ENCODE measurements around the gene MRPL42.

MRPL42 gene

GRCh38 chr12:93467351-93468007 is at the start of gene MRPL42:
MRPL42 (plus strand) TSS chr12:93467514; CDS start chr12:93469286, 1,772 bp downstream.
- peak within 1 kb of the TSS; percentile 82 for H3K27ac ChIP-seq
- CTCF ChIA-PET, result interaction anchor here (0.7 to 1.0 kb wide), 4 partner anchors 11 to 635 kb away, joined by 4 to 7 read pairs (median 4); no protein-coding TSS in a partner anchor
- DNase-seq (ENCODE audit: low spot score), result peak; percentile 86
- POLR2A ChIA-PET (ENCODE audit: low non-redundant PET), result no interaction called here
- TF ChIP-seq, protein P1, sequence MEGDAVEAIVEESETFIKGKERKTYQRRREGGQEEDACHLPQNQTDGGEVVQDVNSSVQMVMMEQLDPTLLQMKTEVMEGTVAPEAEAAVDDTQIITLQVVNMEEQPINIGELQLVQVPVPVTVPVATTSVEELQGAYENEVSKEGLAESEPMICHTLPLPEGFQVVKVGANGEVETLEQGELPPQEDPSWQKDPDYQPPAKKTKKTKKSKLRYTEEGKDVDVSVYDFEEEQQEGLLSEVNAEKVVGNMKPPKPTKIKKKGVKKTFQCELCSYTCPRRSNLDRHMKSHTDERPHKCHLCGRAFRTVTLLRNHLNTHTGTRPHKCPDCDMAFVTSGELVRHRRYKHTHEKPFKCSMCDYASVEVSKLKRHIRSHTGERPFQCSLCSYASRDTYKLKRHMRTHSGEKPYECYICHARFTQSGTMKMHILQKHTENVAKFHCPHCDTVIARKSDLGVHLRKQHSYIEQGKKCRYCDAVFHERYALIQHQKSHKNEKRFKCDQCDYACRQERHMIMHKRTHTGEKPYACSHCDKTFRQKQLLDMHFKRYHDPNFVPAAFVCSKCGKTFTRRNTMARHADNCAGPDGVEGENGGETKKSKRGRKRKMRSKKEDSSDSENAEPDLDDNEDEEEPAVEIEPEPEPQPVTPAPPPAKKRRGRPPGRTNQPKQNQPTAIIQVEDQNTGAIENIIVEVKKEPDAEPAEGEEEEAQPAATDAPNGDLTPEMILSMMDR (conservative IDR thresholded peaks at IDR 0.05; ENCODE audit: low read depth), result peak; percentile 80

GRCh38 chr12:93417967-93418480 is 49.3 kb upstream of the MRPL42 start:
- H3K27ac ChIP-seq, result no peak overlapping the region
- no peak for DNase-seq (ENCODE audit: low spot score)
- TF ChIP-seq, protein P1 (conservative IDR thresholded peaks at IDR 0.05; ENCODE audit: low read depth), result no peak
- CTCF ChIA-PET, result no interaction called here
- POLR2A ChIA-PET (ENCODE audit: low non-redundant PET), result no interaction called here

DNA sequence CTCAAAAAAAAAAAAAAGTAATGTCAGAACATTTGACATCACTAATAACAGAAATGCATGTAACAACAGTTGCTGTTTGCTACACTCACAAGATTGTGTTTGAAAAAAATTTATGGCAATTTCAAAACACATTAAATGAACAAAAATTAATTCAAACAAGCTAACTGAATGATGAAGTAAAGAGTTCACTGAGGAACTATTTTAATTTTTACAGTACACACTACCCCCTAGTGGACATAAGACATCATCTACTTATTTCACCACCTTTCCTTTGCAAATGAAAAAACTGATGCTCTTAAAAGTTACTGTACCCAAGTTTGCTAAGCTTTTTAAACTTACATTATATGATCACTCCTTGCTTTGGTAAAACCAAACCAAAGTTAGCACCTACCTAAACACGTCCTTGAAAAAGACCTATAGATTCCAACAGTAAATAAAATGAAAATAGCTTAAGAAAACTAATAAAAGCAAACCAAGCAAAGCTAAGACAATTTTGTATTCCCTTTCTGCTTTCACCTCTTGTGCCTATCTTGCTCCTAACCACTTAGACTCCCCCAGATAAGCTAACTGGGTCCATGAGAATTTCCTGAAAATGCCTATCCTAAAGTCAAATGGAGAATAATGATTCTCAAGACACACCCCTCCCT is 47.8 kb upstream of the MRPL42 start:
- POLR2A ChIA-PET (ENCODE audit: low non-redundant PET), result no interaction called here
- DNase-seq (ENCODE audit: low spot score), result peak; percentile 42
- no peak overlapping the region for H3K27ac ChIP-seq

GRCh38 chr12:93422050-93422449 is 45.3 kb upstream of the MRPL42 start:
- CTCF ChIA-PET, result no interaction called here
- DNase-seq (ENCODE audit: low spot score), result no peak
- H3K27ac ChIP-seq, result no peak overlapping the region
- TF ChIP-seq, protein P1 (conservative IDR thresholded peaks at IDR 0.05; ENCODE audit: low read depth), result no peak
- POLR2A ChIA-PET (ENCODE audit: low non-redundant PET), result no interaction called here

More for the DNA sequence above, 47.8 kb upstream of the MRPL42 start:
- CTCF ChIA-PET, result interaction anchor here (0.5 to 1.3 kb wide), 18 partner anchors 9 to 635 kb away, joined by 3 to 13 read pairs (median 4); no protein-coding TSS in a partner anchor
- TF ChIP-seq, protein P1 (conservative IDR thresholded peaks at IDR 0.05; ENCODE audit: low read depth), result peak; percentile 70

GRCh38 chr12:93425736-93426411 is 41.4 kb upstream of the MRPL42 start:
- no peak for DNase-seq (ENCODE audit: low spot score)
- H3K27ac ChIP-seq, result no peak overlapping the region
- CTCF ChIA-PET, result interaction anchor here (0.6 kb wide), 1 partner anchor 797 kb away, joined by 3 read pairs; no protein-coding TSS in a partner anchor
- TF ChIP-seq, protein P1 (conservative IDR thresholded peaks at IDR 0.05; ENCODE audit: low read depth), result no peak
- POLR2A ChIA-PET (ENCODE audit: low non-redundant PET), result no interaction called here

DNA sequence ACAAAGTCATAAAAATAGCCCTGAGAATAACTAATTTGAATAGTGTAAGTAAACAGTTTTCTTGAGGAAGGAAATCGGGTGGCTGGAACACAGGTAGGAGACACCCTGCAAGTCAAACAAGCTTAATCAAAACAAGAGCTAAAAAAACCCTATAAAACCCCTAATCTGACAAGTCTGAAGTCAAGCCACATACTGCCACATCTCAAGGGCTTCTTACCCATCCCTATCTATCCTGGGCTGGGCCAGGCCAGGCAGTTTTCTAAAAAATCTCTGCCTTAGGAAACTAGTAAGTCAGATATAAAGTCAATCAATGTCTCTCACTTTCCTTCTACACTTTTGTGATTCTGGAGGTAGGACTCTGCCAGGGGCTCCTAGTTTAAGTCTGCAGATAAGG is 40.9 kb upstream of the MRPL42 start:
- TF ChIP-seq, protein P1 (conservative IDR thresholded peaks at IDR 0.05; ENCODE audit: low read depth), result no peak
- POLR2A ChIA-PET (ENCODE audit: low non-redundant PET), result no interaction called here

More for the DNA sequence above, 40.9 kb upstream of the MRPL42 start:
- CTCF ChIA-PET, result interaction anchor here (0.6 kb wide), 2 partner anchors 147 to 796 kb away, joined by 3 read pairs; no protein-coding TSS in a partner anchor
- no peak for DNase-seq (ENCODE audit: low spot score)
- H3K27ac ChIP-seq, result no peak overlapping the region

Measured in RWPE1 (cell line).